Stimulated activated CD4-positive, alpha-beta T cell treated with anti-CD3 and anti-CD28 coated beads, Interleukin-2, amount 100 ng/mL, for 48 hours (primary cell): ENCODE data around the gene RAD51B.
"Not testable (repeated sequence)": the region's sequence is repeated elsewhere in the genome, so short reads cannot be mapped to it uniquely, and the experiment has no call there.

Experiments
- DNase-seq, 2 donors: peaks; one replicate each; pipeline ENCODE4 v3.0.0-alpha.2; 2020

RAD51B gene

DNA sequence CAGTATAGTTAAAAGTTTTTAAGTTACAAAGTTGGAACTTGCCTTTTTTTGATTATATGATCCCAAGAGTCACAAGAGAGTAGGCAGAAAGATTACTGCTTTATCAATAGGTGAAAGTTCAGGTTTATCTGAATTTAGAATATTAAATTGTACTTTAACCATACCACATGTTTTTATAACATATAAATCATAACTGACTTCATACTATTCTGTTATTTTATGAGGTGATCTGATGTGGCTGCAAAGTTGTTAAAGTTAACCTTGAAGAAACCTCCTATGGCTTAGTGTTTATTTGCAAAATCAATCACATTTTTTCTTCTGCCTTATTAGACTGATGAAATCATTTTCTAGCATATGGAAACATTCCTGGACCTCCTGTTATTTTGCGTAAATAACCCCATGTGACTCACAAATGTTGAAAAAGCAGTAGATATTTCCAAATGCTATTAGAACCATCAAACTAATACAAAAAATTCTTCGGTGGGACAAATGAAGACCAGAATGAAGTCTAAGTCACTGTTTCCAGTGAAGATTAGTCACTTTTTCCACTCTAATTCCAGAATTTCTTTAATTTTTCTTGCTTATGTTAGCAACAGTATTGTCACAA is 132.1 kb downstream of the RAD51B start:
- DNase-seq: no peak

DNA sequence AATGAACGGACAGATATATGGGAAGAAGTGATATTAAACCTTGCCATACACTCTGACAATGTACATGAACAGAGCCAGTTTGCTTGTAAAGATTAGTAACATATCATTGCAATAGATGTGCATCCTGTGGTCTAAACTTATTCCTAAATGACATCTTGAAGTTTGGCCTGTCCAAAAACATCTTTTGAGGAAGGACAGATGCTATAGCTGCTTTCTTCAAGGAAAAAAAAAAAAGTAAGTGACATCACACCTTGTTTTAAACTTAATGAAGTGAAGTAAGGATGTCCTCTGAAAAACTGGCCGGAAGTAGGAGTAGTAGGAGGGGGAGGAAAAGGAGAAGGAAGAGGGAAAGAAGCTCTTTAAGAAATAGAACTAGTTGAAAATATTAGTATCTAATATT is 132.8 kb downstream of the RAD51B start:
- DNase-seq: no peak

DNA sequence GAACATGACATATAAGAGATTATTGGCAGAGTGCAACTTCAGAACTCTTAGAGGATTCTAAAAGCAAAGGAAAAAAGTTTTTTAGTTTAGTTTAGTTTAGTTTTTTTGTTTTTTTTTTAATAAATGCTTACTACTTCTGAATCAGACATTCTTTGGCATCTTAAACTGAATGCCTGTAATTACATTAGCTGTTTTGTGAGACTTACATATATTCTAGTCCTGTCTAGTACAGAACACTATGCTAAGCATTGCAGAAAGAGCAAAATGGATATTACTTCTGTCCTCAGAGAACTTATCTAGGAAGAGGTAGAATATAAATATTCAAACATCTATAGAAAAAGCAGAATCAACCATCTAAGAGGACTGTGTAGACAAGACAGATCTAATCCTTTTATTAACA is 133.2 kb downstream of the RAD51B start:
- no peak for DNase-seq

DNA sequence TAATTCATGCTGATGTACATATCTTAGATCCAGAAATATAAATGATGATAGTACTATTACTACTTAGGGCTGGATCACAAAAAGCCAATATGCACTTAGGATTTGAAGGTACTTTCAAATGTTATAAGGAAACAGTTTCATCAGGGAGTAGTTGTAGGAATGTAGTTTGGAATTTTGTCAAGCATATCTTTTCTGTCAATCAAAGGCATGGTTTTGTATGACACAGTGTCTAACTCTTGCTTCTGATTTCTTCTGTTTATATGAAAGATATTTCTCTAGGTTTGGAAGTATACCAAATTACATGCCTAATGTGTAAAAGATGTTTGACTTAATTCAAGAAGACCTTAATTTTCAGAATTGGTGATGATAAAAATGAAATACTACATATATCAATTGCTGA is 135.7 kb downstream of the RAD51B start:
- no peak for DNase-seq

DNA sequence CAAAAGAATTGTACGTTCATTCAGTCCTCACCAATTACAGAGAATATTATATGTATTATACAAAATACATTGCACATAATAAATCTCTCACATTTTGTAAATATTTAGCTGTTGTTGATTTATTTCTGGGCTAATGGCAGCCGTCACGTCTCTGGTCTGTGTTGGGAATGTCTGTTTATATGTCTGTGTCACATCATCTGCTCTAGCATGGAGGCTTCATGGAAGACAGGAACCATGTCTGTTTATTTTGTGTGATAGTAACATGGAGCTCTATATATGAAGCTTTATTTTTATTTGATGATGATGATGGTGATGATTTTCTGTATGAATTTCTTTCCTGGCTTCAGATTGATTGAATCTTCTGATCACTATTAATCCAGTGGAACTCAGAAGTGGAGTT is 138.4 kb downstream of the RAD51B start:
- no peak for DNase-seq

- DNase-seq: no peak
Observed at GRCh38 chr14:67961676-67962075, 142.1 kb downstream of the RAD51B start.

GRCh38 chr14:67962215-67962644 is 142.7 kb downstream of the RAD51B start:
- DNase-seq: no peak

- no peak for DNase-seq
Observed at GRCh38 chr14:67963545-67963944, 144.0 kb downstream of the RAD51B start.

DNA sequence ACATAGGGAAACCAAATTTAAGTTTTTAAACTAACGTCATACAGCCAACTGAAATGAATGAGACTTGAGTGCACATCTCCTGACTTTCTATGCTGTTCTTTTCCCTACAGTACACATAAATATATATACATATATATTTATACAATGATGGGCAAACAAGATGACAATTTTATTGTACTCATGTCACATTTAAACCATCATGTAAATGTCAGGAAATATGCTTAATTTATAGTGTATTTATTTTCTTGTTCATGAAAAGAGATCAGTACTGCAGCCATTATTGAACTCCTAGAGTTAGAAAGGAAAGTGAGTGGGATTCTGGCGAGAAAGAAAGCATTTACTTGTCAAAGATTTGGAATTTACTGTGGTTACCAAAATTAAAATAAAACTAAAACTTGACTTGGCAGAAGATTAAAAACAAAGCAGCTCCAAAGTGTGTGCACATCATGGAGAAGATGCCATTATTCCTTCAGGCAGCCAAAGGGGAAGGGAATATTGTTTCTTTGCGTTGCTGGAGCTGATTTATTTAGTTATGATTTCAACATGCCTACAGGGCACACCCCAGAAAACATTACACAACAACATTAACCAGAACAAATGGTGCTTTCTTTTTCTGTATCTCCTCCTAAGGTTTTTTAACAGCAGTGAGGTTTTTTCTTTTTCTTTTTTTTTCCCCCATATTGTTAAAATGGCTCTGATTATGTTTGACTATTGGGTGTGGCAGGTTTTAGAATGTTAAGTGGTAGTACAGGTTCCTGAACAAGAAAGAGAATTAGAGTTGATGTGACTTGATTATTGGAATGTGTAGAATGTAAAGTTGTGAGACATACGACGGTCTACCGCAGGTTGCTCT is 144.6 kb downstream of the RAD51B start:
- no peak for DNase-seq

- no peak for DNase-seq
Observed at GRCh38 chr14:67965696-67966095, 146.1 kb downstream of the RAD51B start.

DNA sequence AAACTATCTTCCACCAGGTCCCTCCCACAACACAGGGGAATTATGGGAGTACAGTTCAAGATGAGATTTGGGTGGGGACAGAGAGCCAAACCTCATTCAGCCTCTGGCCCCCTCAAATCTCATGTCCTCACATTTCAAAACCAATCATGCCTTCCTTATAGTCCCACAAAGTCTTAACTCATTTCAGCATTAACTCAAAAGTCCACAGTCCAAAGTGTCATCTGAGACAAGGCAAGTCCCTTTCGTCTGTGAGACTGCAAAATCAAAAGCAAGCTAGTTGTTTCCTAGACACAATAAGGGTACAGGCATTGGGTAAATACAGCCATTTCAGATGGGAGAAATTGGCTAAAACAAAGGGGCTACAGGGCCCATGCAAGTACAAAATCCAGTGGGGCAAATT is 147.6 kb downstream of the RAD51B start:
- no peak for DNase-seq

DNA sequence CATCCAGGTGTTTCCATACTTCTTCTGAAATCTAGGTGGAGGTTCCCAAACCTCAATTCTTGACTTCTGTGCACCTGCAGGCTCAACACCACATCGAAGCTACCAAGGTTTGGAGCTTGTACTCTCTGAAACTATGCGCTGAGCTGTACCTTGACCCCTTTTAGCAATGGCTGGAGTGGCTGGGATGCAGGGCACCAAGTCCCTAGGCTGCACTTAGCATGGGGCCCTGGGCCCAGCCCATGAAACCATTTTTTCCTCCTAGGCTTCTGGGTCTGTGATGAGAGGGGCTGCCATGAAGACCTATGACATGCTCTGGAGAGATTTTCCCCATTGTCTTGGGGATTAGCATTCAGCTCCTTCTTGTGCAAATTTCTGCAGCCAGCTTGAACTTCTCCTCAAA is 148.4 kb downstream of the RAD51B start:
- not testable (repeated sequence) for DNase-seq

DNA sequence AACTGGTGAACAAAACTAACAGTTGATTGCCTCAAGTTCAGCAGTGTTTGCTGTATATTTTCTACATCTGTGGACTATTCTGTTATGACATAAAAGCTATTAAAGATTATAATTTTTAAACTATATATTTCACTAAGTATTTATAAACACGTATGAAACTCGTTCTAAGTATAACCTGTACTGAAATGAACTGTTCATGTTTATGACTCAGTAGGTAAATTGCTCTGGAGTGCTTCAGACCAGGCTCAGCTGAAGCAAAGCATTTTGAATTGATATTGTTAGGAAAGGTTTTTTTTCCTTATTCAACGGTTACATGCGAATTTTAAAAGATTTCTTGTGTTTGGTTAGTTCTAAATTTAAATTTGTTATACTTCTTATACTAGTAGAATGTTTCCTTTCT is 151.3 kb downstream of the RAD51B start:
- no peak for DNase-seq

DNA sequence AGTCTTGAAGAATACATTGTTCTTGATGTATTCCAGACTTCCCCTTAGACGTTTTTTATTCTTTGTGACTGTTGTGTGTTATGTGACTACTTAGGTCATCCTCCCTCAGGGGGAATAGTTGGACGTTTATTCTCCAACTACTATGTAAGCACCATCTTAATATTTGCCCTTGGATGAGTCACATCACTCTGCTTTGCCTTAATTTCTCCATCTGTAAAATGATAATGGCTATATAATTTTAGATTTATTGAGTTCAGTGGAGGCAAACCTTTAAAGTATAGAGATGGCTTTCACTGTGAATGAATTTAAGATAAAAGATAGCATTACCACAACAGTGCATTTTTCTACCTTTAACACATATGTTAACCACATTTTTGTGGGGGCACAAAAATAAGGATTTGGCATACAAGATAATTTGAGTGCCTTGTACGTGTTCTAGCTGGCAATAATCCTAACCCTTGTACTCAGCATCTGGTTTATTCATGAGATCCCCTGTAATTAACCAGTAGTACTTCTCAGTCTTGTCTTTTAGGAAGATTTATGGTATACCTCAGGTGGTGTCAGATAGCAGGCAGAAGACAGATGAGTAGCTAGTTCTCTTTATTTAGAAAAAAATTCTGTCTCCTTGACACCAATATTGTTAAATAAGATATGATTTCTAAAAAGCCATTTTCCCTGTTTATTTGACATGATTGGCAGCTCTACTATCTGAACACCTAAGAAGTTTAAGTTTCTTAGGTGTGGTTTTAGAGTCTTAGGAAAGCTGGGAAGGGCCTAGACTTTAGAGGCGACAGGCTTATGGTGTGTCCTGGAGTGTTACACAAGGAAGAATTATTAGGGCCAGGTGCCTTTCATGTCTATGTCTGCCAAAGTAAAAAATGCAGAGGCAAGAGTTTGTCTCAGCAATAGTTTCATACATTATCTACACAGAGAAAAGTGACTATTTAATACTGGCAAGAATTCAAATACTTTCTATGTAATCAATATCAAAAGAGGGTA is 152.3 kb downstream of the RAD51B start:
- DNase-seq: no peak

DNA sequence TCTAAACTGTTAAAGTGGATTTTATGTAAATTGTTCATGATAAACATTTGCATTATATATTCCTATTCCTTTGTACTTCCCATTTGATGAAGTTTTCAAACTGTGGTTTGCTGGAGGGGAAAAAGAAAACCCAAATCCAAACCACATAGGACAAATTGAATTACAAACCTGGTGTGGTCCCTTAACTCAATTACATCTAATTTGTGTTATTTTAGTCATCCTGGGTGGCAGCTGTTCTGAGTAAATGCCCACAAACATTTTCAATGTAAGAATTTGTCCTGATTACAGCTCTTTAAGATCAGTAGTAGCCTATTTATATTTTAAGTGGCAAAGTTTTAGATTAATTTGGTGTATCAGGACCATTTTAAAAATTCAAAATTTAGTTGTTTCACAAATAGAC is 153.9 kb downstream of the RAD51B start:
- DNase-seq: no peak

DNA sequence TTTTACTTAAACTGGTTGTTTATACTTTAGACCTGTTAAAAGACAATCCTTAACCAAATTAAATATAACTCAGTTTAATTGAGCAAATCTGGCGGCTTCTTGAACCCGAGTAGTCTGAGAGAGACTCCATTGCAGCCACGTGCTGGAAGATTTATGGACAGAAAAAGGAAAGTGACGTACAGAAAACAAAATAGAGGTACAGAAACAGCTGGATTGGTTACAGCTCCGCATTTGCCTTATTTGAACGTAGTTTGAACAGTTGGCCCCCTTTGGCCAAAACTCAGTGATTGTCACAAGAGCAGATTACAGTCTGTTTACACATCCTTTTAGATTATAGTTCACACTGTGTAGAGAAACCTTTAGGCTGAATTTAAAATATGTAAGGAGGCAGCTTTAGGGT is 155.9 kb downstream of the RAD51B start:
- no peak for DNase-seq

DNA sequence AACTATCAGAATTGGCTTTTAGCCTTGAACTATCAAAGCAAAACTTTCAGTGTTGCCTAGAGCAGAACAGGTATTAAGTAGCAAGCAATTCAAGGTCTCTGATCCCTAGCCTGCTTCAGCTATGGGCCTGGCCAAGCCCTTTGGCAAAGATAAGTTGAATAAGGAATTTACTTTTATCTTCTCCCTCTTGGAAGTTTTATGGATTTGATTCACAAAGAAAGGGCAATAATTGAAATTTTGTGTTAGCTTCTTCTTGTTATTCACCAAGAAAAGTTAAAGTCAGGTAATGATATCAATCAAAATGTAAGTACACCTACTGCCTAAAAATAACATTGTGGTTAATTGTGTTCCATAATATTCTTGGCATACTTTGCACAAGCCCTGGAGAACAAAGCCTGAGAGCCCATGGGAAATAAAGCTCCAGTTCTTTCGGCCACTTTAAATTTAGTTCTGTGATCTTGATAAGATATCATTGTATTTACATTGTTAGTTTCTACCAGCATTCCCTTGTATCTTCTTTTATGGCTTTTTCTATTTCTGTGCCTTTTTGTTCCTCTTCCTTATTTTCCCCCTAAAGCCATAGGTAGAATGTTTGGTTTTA is 158.0 kb downstream of the RAD51B start:
- no peak for DNase-seq

DNA sequence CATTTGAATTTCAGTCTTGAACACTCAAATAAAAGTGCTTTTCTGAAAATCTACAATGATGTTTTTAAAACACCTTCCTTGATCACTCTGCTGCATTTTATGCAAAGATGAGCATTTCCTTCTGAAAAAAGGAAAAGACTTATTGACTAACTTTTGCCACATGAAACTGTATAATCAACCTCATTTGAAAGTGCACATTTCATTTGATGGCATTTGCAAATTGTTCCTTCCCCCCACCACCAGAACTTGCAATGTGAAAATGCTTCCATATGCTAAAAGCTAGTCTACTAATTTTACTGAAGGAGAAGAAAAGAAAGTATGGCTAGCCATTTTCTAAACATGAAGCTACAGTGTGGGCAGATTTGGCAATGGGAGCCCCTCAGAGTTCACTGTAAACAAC is 159.2 kb downstream of the RAD51B start:
- no peak for DNase-seq

DNA sequence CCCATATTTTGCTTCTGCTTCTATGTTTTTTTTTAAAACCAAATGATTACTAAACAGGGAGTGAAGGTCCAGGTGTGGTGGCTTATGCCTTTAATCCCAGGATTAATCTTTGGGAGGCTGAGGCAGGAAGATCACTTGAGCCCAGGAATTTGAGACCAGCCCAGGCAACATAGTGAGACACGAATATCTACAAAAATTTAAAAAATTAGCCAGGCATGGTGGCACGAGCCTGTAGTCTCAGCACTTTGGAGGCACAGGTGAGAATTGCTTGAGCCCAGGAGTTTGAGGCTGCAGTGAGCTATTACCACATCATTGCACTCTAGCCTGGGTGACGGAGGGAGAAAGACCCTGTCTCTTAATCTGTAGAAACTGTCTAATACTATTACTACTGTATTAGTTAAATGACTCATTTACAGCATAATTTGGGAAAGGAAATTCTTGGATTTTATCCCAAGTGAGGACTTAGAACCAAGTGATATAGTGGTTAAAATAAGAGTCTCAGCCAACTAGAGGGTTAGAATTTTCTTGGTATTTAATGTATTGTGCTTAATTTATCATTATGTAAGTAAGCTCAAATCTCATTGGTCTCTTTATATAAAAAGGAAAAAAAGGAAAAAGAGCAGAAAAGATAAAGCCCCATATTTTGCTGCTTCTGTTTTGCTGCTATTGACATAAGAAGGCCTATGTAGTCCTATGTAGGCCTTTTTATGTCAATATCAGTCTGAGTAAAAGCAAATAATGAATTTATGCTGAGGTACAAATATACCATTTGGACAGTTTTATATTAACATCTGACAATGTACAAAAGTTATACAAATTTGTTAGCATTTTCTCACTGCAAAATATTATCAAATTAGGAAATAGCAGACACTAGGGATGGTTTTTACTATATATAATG is 163.4 kb downstream of the RAD51B start:
- DNase-seq: no peak

- no peak for DNase-seq
Observed at GRCh38 chr14:67984274-67984673, 164.7 kb downstream of the RAD51B start.

DNA sequence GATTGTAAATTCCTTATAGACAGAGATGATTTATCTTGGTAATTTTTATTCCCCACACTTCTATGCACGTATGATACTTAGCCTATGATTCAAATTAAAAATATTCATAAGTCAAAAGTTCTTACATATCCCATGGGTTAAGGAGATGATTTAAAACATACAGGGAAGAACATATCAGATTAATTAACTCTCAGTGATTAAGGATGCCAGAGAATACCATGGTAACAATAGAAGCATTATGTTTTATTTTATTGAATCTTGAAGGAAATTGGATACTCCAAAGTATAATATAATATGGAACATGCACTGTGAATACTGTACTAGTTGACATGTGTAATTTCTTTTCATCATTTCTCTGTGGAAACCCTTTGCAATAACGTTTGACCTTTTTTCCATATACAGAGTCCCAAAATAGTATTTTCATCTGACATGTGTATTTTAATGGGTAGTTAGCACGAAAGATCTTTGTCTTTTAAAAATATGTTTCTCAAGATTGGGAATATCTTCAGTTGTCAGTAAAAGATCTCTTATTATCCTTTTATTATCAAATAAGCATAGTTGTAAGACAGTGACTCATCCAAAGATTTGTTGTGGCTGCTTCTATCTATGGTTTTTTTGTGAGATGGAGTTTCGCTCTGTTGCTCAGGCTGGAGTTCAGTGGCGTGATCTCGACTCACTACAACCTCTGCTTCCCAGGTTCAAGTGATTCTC is 166.7 kb downstream of the RAD51B start:
- no peak for DNase-seq
